ENCODE results near the gene TMEM51. TPM values are rescaled to one million over a fixed set of nuclear protein-coding genes. Genes with fewer than 3 reads are reported as not detected.

The TMEM51 gene
- total and polyA plus RNA-seq, 10 donors: 3.5 to 13.8 (median 7.5) TPM

- H3K36me3 ChIP-seq: no peaks in the 10 kb centered on the region
- intact Hi-C loops (cut with DNase I; ENCODE audit: low total_unique reads): no loop called here
- peaks cover 0 to 52% (median 7%) of the 10 kb centered on the region in 7 donors for H3K27me3 ChIP-seq (replicated peaks in 1 of 7)
- peaks cover 0 to 13% (median 0%) of the 10 kb centered on the region in 8 donors for H3K9me3 ChIP-seq
- DNase-seq: peak; percentile 79
- 6 to 23% (median 7%) methylated on average over 12 to 55 of the region's 55 CpGs for WGBS, 5 donors
- H3K4me1 ChIP-seq: peaks cover 2 to 54% (median 24%) of the 10 kb centered on the region in 6 donors
- no peak for TF ChIP-seq CTCF (IDR thresholded peaks at IDR 0.05 in 8 of 11, conservative IDR thresholded peaks at IDR 0.05 in 3 of 11)
- peak in 1 of 3 donors; percentile 20 for TF ChIP-seq POLR2AphosphoS5 (IDR thresholded peaks at IDR 0.05)
- peak within 1 kb of the TSS in 2 of 8 donors; percentile 13 to 27 for H3K27ac ChIP-seq
- peak within 1 kb of the TSS; percentile 28 to 68 (median 41) for H3K4me3 ChIP-seq
Measured at GRCh38 chr1:15246960-15247614, 93.5 kb downstream of the TMEM51 start, which contains the start of gene FHAD1. TSS of gene FHAD1 (plus strand) at chr1:15247223. CDS start at chr1:15251785, 4,562 bp downstream.

DNA sequence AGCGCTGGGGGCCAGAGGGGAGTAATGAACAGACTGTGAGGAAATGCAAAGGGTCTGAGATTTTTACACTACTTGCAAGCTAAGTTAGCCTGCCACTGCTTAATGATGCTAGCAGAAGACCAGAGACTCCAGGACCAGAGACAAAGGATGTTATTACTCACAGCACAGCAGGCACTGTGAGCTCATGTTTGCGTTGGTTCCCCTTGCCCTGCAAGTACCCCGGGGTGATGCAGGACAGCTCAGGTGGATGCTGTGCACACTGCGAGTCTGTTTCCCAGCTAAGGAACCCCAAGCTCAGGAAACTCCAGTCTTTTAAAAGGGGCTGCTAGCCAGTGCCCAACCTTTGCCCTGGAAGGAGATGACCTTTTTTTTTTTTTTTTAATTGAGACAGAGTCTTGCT lies 94.7 kb downstream of the TMEM51 start:
- H3K27ac ChIP-seq: no peak overlapping the region
- no peak for DNase-seq
- no peak for TF ChIP-seq CTCF (IDR thresholded peaks at IDR 0.05 in 8 of 11, conservative IDR thresholded peaks at IDR 0.05 in 3 of 11)
- TF ChIP-seq POLR2A (IDR thresholded peaks at IDR 0.05): no peak
- no peak for TF ChIP-seq POLR2AphosphoS5 (IDR thresholded peaks at IDR 0.05)
- H3K27me3 ChIP-seq (replicated peaks in 1 of 7): peaks cover 0 to 52% (median 7%) of the 10 kb centered on the region in 7 donors
- H3K4me1 ChIP-seq: peaks cover 2 to 61% (median 25%) of the 10 kb centered on the region in 6 donors
- H3K9me3 ChIP-seq: peaks cover 0 to 13% (median 0%) of the 10 kb centered on the region in 8 donors
- H3K36me3 ChIP-seq: no peaks in the 10 kb centered on the region
- no peak overlapping the region for H3K4me3 ChIP-seq
- WGBS, 5 donors: 87 to 100% (median 98%) methylated on average over 4 of the region's 4 CpGs
- intact Hi-C loops (cut with DNase I; ENCODE audit: low total_unique reads): no loop called here

DNA sequence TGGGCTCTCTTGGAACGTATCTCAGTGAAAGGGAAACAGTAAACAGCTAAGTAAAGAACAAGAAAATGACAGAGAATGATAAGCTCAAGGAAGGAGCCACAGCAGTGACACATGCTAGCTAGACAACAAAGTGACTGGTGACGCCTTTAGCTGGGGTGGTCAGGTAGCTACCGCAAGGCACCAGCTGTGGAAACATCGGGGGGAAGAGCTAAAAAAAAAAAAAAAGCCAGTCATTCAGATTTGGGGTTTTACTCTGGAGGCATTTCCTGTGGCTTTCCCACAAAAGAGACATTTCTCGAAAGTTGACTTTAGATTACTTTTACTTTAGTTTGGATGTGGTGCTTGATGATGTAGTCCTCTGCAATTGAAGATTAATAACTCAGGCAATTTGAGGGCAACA lies 95.5 kb downstream of the TMEM51 start:
- no peaks in the 10 kb centered on the region for H3K36me3 ChIP-seq
- no peak overlapping the region for H3K4me3 ChIP-seq
- WGBS, 5 donors: 16 to 27% (median 19%) methylated on average over 5 of the region's 5 CpGs
- H3K4me1 ChIP-seq: peaks cover 2 to 69% (median 29%) of the 10 kb centered on the region in 6 donors
- H3K9me3 ChIP-seq: peaks cover 0 to 13% (median 0%) of the 10 kb centered on the region in 8 donors
- intact Hi-C loops (cut with DNase I; ENCODE audit: low total_unique reads): no loop called here
- H3K27ac ChIP-seq: no peak overlapping the region
- DNase-seq: no peak
- peaks cover 0 to 52% (median 7%) of the 10 kb centered on the region in 7 donors for H3K27me3 ChIP-seq (replicated peaks in 1 of 7)
- TF ChIP-seq POLR2AphosphoS5 (IDR thresholded peaks at IDR 0.05) (no peak), POLR2A (IDR thresholded peaks at IDR 0.05) (no peak), CTCF (IDR thresholded peaks at IDR 0.05 in 8 of 11, conservative IDR thresholded peaks at IDR 0.05 in 3 of 11) (no peak)

Measured in spleen (tissue), 11 donors.